Forelimb muscle (tissue), 1 donor: ENCODE measurements around the gene RAG2. TPM values are rescaled to one million over a fixed set of nuclear protein-coding genes. Genes with fewer than 3 reads are reported as not detected.
"Not testable (repeated sequence)": the region's sequence is repeated elsewhere in the genome, so short reads cannot be mapped to it uniquely, and the experiment has no call there.

Source experiments
- DNase-seq: peaks from one replicate; pipeline ENCODE4 v3.0.0-alpha.2; 2013; ENCODE audit warnings: low read depth
- polyA plus RNA-seq: library from polyadenylated mRNA; unstranded; fragments of 120-200 nt; gene quantifications from one replicate; pipeline ENCODE4 v1.2.1, GENCODE V29; 2013; ENCODE audit not compliant: insufficient read length

Gene RAG2
- polyA plus RNA-seq, 1 donor = 0.19 TPM

GRCh38 chr11:36600180-36600579 is 2.1 kb upstream of the RAG2 start:
- DNase-seq = no peak

- no peak for DNase-seq
Observed at GRCh38 chr11:36596880-36597279, 1.2 kb downstream of the RAG2 start.

GRCh38 chr11:36594316-36594989 is 3.6 kb downstream of the RAG2 start, which contains the start of gene IFTAP:
Gene IFTAP, plus strand, starts transcription at chr11:36594502. Its CDS starts 15,602 bp downstream, at chr11:36610104.
- peak; percentile 95 for DNase-seq

GRCh38 chr11:36591433-36591832 is 6.6 kb downstream of the RAG2 start:
- no peak for DNase-seq

GRCh38 chr11:36590513-36590912 is 7.5 kb downstream of the RAG2 start:
- DNase-seq = no peak

GRCh38 chr11:36588099-36588498 is 9.9 kb downstream of the RAG2 start:
- no peak for DNase-seq

- DNase-seq = no peak
Observed at GRCh38 chr11:36586543-36586942, 11.5 kb downstream of the RAG2 start.

GRCh38 chr11:36583667-36584066 is 14.4 kb downstream of the RAG2 start:
- DNase-seq = no peak

- no peak for DNase-seq
Observed at GRCh38 chr11:36581536-36581935, 16.5 kb downstream of the RAG2 start.

GRCh38 chr11:36578458-36578857 is 19.6 kb downstream of the RAG2 start:
- DNase-seq = no peak

- no peak for DNase-seq
Observed at GRCh38 chr11:36577859-36578258, 20.2 kb downstream of the RAG2 start.

GRCh38 chr11:36577373-36577772 is 20.7 kb downstream of the RAG2 start:
- DNase-seq = no peak

- no peak for DNase-seq
Observed at GRCh38 chr11:36574486-36574885, 23.6 kb downstream of the RAG2 start.

- no peak for DNase-seq
Observed at GRCh38 chr11:36569095-36569494, 28.9 kb downstream of the RAG2 start.

- DNase-seq = no peak
Observed at GRCh38 chr11:36567694-36568093, 30.3 kb downstream of the RAG2 start, which contains the start of gene RAG1. Gene RAG1, plus strand, starts transcription at chr11:36568007. Its CDS starts 5,298 bp downstream, at chr11:36573305.

- DNase-seq = no peak
Observed at GRCh38 chr11:36566407-36567053, 31.5 kb downstream of the RAG2 start.

GRCh38 chr11:36565031-36565610 is 32.9 kb downstream of the RAG2 start:
- DNase-seq = no peak

- DNase-seq = peak; percentile 34
Observed at GRCh38 chr11:36564376-36565030, 33.5 kb downstream of the RAG2 start.

GRCh38 chr11:36558571-36559413 is 39.2 kb downstream of the RAG2 start:
- DNase-seq = no peak

- DNase-seq = no peak
Observed at GRCh38 chr11:36557991-36558390, 40.0 kb downstream of the RAG2 start.

- DNase-seq = not testable (repeated sequence)
Observed at GRCh38 chr11:36557390-36557789, 40.6 kb downstream of the RAG2 start.
